Activated CD4-positive, CD25-positive, alpha-beta regulatory T cell treated with anti-CD3 and anti-CD28 coated beads, Interleukin-2, amount 50 U/mL, for 16 hours (primary cell): Measurements from ENCODE around the gene LAMA2.

Experiments used
- DNase-seq: peaks from one replicate; pipeline ENCODE4 v3.0.0-alpha.2; 2020; ENCODE audit warnings: low read depth, low spot score

LAMA2 gene

GRCh38 chr6:129181001-129181400 lies 298.1 kb downstream of the LAMA2 start:
- no peak for DNase-seq

- DNase-seq, result no peak
These were observed 300.3 kb downstream of the LAMA2 start for GRCh38 chr6:129183187-129183591.

GRCh38 chr6:129183681-129184301 lies 300.9 kb downstream of the LAMA2 start:
- no peak for DNase-seq

- no peak for DNase-seq
These were observed 301.4 kb downstream of the LAMA2 start for GRCh38 chr6:129184324-129184723.

GRCh38 chr6:129184808-129185366 lies 301.9 kb downstream of the LAMA2 start:
- no peak for DNase-seq

- DNase-seq, result no peak
These were observed 304.1 kb downstream of the LAMA2 start for GRCh38 chr6:129186988-129187387.

GRCh38 chr6:129188306-129188705 lies 305.4 kb downstream of the LAMA2 start:
- no peak for DNase-seq

- DNase-seq, result no peak
These were observed 305.9 kb downstream of the LAMA2 start for GRCh38 chr6:129188795-129189194.

- DNase-seq, result no peak
These were observed 306.3 kb downstream of the LAMA2 start for GRCh38 chr6:129189266-129189665.

- no peak for DNase-seq
These were observed 308.3 kb downstream of the LAMA2 start for GRCh38 chr6:129191235-129191634.

GRCh38 chr6:129192458-129192989 lies 309.6 kb downstream of the LAMA2 start:
- no peak for DNase-seq

GRCh38 chr6:129194306-129194941 lies 311.5 kb downstream of the LAMA2 start:
- no peak for DNase-seq

GRCh38 chr6:129195161-129195560 lies 312.2 kb downstream of the LAMA2 start:
- no peak for DNase-seq

- DNase-seq, result no peak
These were observed 312.7 kb downstream of the LAMA2 start for GRCh38 chr6:129195643-129196042.

GRCh38 chr6:129197154-129197553 lies 314.2 kb downstream of the LAMA2 start:
- no peak for DNase-seq

- no peak for DNase-seq
These were observed 317.2 kb downstream of the LAMA2 start for GRCh38 chr6:129200151-129200550.

- DNase-seq, result no peak
These were observed 320.4 kb downstream of the LAMA2 start for GRCh38 chr6:129203190-129203900.

- DNase-seq, result no peak
These were observed 323.9 kb downstream of the LAMA2 start for GRCh38 chr6:129206821-129207220.

GRCh38 chr6:129207832-129208231 lies 324.9 kb downstream of the LAMA2 start:
- no peak for DNase-seq

GRCh38 chr6:129208415-129209034 lies 325.6 kb downstream of the LAMA2 start:
- DNase-seq, result no peak

GRCh38 chr6:129209355-129209754 lies 326.4 kb downstream of the LAMA2 start:
- no peak for DNase-seq

GRCh38 chr6:129210684-129211083 lies 327.7 kb downstream of the LAMA2 start:
- no peak for DNase-seq
